Testis (tissue), 3 donors: Measurements from ENCODE around the gene NRBP1. TPM values are rescaled to one million over a fixed set of nuclear protein-coding genes. Genes with fewer than 3 reads are reported as not detected.
A peak's percentile ranks its signal among the peaks of the same experiment; 100 is the strongest.

Source experiments
- DNase-seq: peaks from one replicate; pipeline ENCODE4 v3.0.0-alpha.2; 2019
- H3K27ac ChIP-seq, 2 donors: fragments of 200-600 bp; sonication (generic); one replicate each; pipeline ENCODE4 v1.5.1; 2019
- H3K27me3 ChIP-seq: fragments of 200-600 bp; sonication (generic); one replicate; pipeline ENCODE4 v1.5.1; 2019
- H3K36me3 ChIP-seq: fragments of 200-600 bp; sonication (generic); one replicate; pipeline ENCODE4 v1.5.1; 2017; ENCODE audit warnings: low read depth; ENCODE audit errors: missing control alignments
- H3K4me1 ChIP-seq: fragments of 200-600 bp; sonication (generic); one replicate; pipeline ENCODE4 v1.5.1; 2019
- H3K4me3 ChIP-seq, 2 donors: fragments of 200-600 bp; sonication (generic); one replicate each; pipeline ENCODE4 v1.5.1; 2017 to 2019
- H3K9me3 ChIP-seq: fragments of 200-600 bp; sonication (generic); one replicate; pipeline ENCODE4 v1.5.1; 2017
- POLR2A ChIP-seq: fragments of 450-650 bp; IDR thresholded peaks from one replicate; pipeline ENCODE4 v1.6.1; 2017; ENCODE audit warnings: antibody characterized with exemption, mild to moderate bottlenecking, moderate library complexity
- WGBS, 2 donors: methylation state at CpG; one replicate each; pipeline ENCODE4 v1.1.5; 2018; 5-methylcytosine and 5-hydroxymethylcytosine counted together
- intact Hi-C: fragments of 100-400 bp; cut with DNase I; formaldehyde crosslinking; loops from one replicate; pipeline ENCODE4 v1.15.1; 2023; ENCODE audit warnings: low total_unique reads
- polyA plus RNA-seq: library from polyadenylated mRNA; stranded (reverse); fragments of 350-450 nt; fragmentation: Illumina TruSeq; extraction: RNeasy Lipid Tissue Mini Kit (QIAGEN cat#74804); gene quantifications from one replicate; pipeline ENCODE4 v1.2.3, GENCODE V29; 2014; ENCODE audit warnings: low read depth, low replicate concordance; ENCODE audit not compliant: insufficient read depth
- total RNA-seq, 2 donors: library from RNA; depleted of rRNA; stranded (reverse); fragments of >200 nt; gene quantifications; one replicate each; pipeline ENCODE4 v1.2.3, GENCODE V29; 2016
- TF ChIP-seq, protein P1 (sequence below), 3 experiments: fragments of 450-650 bp in 2 of 3; fragments of 200-600 bp in 1 of 3; sonication (generic) in 1 of 3; IDR thresholded peaks; one replicate each; pipeline ENCODE4 v1.5.1; 2016 to 2019; ENCODE audit warnings: antibody characterized with exemption in 3 of 3, mild to moderate bottlenecking in 2 of 3, moderate library complexity in 1 of 3

NRBP1 gene
- total and polyA plus RNA-seq, 3 donors from 2014 or later = 112 to 191 (median 139) TPM

DNA sequence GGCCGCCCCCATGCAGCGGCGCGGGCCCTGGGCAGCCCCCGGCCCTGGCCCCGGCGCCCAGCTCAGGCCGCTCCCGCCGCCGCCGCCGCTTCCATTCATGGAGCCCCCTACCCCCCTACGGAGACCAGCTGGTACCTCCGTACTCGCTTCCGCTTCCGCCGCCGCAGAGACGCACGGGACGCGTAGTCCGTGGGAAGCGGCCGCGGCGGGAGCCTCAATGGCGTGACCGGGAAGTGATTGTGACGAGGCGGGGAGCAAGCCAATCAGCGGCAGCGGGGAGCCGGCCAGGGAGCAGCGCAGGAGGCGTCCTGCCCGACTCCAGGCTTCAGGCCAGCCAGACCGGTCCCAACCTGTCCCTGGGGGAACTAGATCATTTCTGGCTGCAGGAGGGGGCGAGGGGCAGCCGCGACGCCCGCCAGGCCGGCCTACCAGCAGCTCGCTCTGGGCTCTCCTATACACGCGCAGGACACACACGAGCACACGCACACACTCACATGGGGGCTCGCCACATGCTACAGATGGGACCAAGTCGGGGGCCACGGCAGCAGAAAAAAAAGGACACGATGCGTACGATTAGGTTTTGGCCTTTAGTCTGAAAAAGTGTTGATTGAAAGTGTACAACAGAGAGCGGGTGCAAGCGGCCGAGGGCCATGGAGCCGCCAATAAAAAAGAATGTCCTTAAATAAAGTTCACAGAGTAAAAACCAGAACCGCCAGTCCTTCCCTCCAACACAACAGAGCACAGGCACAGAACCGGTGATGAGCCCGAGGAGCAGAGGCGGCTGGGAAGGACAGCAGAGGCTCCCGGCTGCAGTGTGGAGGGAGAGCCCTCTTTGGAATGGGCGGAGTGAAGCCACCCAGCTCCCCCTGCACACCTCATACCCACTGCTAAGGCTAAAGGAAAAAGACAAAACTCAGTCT lies 47.5 kb upstream of the NRBP1 start, which contains the start of gene ZNF513:
TSS of gene ZNF513 (minus strand) at position 109 of the 920 bp plus-strand sequence. CDS start 208 bp downstream, outside the sequence.
- peak; percentile 97 for DNase-seq
- 9 to 11% methylated on average over 36 to 64 of the region's 67 CpGs for WGBS, 2 donors
- intact Hi-C loops = no loop called here

GRCh38 chr2:27381577-27382181 lies 46.8 kb upstream of the NRBP1 start:
- intact Hi-C loops = no loop called here
- Histone ChIP-seq H3K36me3 (no peaks in the 10 kb centered on the region), H3K4me3 (peak overlapping the region in 1 of 2 donors; percentile 81), H3K4me1 (peaks cover 8% of the 10 kb centered on the region), H3K27ac (peak overlapping the region; percentile 90 to 91), H3K27me3 (no peaks in the 10 kb centered on the region), H3K9me3 (no peaks in the 10 kb centered on the region)
- WGBS, 2 donors = 77 to 85% methylated on average over 10 of the region's 10 CpGs
- DNase-seq = no peak
- TF ChIP-seq POLR2A = no peak
- TF ChIP-seq, protein P1, sequence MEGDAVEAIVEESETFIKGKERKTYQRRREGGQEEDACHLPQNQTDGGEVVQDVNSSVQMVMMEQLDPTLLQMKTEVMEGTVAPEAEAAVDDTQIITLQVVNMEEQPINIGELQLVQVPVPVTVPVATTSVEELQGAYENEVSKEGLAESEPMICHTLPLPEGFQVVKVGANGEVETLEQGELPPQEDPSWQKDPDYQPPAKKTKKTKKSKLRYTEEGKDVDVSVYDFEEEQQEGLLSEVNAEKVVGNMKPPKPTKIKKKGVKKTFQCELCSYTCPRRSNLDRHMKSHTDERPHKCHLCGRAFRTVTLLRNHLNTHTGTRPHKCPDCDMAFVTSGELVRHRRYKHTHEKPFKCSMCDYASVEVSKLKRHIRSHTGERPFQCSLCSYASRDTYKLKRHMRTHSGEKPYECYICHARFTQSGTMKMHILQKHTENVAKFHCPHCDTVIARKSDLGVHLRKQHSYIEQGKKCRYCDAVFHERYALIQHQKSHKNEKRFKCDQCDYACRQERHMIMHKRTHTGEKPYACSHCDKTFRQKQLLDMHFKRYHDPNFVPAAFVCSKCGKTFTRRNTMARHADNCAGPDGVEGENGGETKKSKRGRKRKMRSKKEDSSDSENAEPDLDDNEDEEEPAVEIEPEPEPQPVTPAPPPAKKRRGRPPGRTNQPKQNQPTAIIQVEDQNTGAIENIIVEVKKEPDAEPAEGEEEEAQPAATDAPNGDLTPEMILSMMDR (IDR thresholded peaks at IDR 0.05) = no peak

More for the DNA sequence above, 47.5 kb upstream of the NRBP1 start, which contains the start of gene ZNF513:
- Histone ChIP-seq H3K27me3 (no peaks in the 10 kb centered on the region), H3K4me3 (peak within 1 kb of the TSS; percentile 81 to 84), H3K4me1 (peaks cover 8% of the 10 kb centered on the region), H3K27ac (peak within 1 kb of the TSS; percentile 90 to 91), H3K36me3 (no peaks in the 10 kb centered on the region), H3K9me3 (no peaks in the 10 kb centered on the region)
- peak; percentile 24 for TF ChIP-seq POLR2A
- TF ChIP-seq, protein P1 (IDR thresholded peaks at IDR 0.05) = no peak

GRCh38 chr2:27390822-27391679 lies 37.4 kb upstream of the NRBP1 start:
- TF ChIP-seq, protein P1 (IDR thresholded peaks at IDR 0.05) = no peak
- no peak for TF ChIP-seq POLR2A
- H3K27me3 ChIP-seq = no peaks in the 10 kb centered on the region
- H3K27ac ChIP-seq = no peak overlapping the region
- DNase-seq = no peak
- H3K9me3 ChIP-seq = no peaks in the 10 kb centered on the region
- no peak overlapping the region for H3K4me3 ChIP-seq
- intact Hi-C loops = no loop called here
- no peaks in the 10 kb centered on the region for H3K4me1 ChIP-seq
- H3K36me3 ChIP-seq = no peaks in the 10 kb centered on the region
- WGBS, 2 donors = 91 to 94% methylated on average over 9 of the region's 9 CpGs

DNA sequence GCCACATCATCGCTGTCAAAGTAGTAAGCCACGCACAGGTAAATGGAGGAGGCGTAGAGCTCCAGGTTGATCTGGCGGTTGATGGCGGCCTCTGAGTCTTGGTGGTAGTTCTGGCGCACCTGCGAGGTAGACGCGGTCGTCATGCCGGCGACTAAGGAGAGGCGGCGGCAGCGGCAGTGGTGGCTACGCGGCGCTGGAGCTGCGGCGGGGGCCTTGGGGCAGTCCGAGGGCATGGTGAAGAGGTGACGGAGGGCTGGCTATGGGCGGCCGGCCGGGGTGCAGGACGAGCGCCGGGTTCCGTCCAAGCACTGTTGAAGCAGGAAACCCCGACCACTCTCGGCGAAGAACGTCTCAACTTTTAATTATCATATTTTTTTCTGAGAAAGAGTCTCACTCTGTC lies 35.2 kb upstream of the NRBP1 start:
- WGBS, 2 donors = 70 to 76% methylated on average over 33 of the region's 33 CpGs

More for the DNA sequence above, 35.2 kb upstream of the NRBP1 start:
- no peak for DNase-seq
- peak overlapping the region in 1 of 2 donors; percentile 5 for H3K4me3 ChIP-seq
- H3K27ac ChIP-seq = no peak overlapping the region
- H3K36me3 ChIP-seq = no peaks in the 10 kb centered on the region
- H3K4me1 ChIP-seq = no peaks in the 10 kb centered on the region
- H3K27me3 ChIP-seq = no peaks in the 10 kb centered on the region
- TF ChIP-seq, protein P1 (IDR thresholded peaks at IDR 0.05) = no peak
- TF ChIP-seq POLR2A = no peak
- intact Hi-C loops = no loop called here
- no peaks in the 10 kb centered on the region for H3K9me3 ChIP-seq
